ENCODE measurements around the gene LAMB4.

DNA sequence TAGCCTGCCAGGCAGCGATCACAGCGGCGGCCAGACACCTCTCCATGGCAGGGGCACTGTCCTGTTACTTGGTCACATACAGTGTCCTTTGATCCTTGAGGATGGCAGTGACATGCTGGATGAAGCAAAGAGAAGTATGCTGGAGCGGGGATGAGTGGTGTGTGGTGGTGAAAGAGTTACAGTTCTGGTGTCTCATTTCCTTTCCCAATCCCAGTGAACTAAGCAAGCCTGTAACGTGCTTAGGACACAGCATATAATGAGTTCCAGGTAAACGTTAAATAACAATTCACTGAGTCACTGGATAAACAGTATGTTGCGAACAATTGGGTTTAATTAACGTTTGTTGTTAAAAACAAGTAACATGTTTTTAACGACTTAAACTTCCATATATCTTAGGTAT, 63.7 kb downstream of the LAMB4 start:
- TF ChIP-seq, protein P1, sequence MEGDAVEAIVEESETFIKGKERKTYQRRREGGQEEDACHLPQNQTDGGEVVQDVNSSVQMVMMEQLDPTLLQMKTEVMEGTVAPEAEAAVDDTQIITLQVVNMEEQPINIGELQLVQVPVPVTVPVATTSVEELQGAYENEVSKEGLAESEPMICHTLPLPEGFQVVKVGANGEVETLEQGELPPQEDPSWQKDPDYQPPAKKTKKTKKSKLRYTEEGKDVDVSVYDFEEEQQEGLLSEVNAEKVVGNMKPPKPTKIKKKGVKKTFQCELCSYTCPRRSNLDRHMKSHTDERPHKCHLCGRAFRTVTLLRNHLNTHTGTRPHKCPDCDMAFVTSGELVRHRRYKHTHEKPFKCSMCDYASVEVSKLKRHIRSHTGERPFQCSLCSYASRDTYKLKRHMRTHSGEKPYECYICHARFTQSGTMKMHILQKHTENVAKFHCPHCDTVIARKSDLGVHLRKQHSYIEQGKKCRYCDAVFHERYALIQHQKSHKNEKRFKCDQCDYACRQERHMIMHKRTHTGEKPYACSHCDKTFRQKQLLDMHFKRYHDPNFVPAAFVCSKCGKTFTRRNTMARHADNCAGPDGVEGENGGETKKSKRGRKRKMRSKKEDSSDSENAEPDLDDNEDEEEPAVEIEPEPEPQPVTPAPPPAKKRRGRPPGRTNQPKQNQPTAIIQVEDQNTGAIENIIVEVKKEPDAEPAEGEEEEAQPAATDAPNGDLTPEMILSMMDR (conservative IDR thresholded peaks at IDR 0.05; ENCODE audit: low read depth in 2 of 2): no peak
- TF ChIP-seq POLR2AphosphoS5 (IDR thresholded peaks at IDR 0.05; ENCODE audit: low read depth) (no peak), EZH2 (IDR thresholded peaks at IDR 0.05; ENCODE audit: low read depth, unreplicated experiment) (no peak), EZH2phosphoT487 (IDR thresholded peaks at IDR 0.05; ENCODE audit: unreplicated experiment) (no peak), CREB1 (CRISPR knock-in tag; IDR thresholded peaks at IDR 0.05; ENCODE audit: low read depth) (no peak), JUNB (IDR thresholded peaks at IDR 0.05; ENCODE audit: unreplicated experiment) (no peak)
- TF ChIP-seq, protein P2, sequence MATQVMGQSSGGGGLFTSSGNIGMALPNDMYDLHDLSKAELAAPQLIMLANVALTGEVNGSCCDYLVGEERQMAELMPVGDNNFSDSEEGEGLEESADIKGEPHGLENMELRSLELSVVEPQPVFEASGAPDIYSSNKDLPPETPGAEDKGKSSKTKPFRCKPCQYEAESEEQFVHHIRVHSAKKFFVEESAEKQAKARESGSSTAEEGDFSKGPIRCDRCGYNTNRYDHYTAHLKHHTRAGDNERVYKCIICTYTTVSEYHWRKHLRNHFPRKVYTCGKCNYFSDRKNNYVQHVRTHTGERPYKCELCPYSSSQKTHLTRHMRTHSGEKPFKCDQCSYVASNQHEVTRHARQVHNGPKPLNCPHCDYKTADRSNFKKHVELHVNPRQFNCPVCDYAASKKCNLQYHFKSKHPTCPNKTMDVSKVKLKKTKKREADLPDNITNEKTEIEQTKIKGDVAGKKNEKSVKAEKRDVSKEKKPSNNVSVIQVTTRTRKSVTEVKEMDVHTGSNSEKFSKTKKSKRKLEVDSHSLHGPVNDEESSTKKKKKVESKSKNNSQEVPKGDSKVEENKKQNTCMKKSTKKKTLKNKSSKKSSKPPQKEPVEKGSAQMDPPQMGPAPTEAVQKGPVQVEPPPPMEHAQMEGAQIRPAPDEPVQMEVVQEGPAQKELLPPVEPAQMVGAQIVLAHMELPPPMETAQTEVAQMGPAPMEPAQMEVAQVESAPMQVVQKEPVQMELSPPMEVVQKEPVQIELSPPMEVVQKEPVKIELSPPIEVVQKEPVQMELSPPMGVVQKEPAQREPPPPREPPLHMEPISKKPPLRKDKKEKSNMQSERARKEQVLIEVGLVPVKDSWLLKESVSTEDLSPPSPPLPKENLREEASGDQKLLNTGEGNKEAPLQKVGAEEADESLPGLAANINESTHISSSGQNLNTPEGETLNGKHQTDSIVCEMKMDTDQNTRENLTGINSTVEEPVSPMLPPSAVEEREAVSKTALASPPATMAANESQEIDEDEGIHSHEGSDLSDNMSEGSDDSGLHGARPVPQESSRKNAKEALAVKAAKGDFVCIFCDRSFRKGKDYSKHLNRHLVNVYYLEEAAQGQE (IDR thresholded peaks at IDR 0.05; ENCODE audit: unreplicated experiment): no peak
- TF ChIP-seq, protein P3, sequence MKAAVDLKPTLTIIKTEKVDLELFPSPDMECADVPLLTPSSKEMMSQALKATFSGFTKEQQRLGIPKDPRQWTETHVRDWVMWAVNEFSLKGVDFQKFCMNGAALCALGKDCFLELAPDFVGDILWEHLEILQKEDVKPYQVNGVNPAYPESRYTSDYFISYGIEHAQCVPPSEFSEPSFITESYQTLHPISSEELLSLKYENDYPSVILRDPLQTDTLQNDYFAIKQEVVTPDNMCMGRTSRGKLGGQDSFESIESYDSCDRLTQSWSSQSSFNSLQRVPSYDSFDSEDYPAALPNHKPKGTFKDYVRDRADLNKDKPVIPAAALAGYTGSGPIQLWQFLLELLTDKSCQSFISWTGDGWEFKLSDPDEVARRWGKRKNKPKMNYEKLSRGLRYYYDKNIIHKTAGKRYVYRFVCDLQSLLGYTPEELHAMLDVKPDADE (IDR thresholded peaks at IDR 0.05): no peak

Data from GM23338 (cell line).